ENCODE results near the gene CSPG4.
A peak's percentile ranks its signal among the peaks of the same experiment; 100 is the strongest.

Gene CSPG4

DNA sequence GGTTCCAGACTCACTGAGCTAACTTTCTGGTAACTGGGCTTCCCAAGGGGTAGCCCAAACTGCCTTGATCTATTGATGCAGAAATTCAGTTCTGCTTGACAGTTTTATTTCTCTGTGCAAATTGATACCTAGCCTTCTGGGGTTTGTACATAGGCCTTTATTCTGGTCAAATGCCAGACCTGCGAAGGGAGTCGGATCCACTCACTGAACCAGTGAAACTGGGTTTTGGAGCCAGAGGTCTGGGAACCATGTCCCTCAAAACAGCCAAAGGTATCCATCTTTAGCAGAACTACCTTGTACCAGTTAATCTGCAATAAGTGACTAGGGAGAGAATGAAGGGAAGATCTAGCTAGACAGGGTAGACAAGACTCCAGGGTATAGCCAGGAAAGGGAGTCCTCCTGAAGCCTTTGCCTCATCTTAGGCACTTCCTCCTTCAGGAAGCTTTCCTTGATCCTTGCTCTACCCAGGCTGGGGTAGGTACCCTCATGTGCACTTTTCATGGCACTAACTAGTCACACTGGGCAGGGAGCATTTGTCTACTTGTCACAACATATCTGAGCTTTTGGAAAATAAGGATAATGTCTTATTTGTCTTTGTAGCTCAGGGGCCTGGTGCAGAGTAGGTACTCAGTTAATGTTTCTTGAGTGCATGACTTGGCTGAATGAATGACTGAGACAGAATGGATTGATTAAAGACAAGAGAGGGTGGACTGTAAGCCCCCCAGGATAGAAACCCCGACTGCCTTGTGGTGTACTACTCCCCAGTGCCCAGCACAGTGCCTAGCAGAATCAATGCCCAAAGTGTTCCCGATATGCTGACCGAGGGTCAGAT, 66.3 kb downstream of the CSPG4 start:
- POLR2A ChIA-PET: interaction anchor here (1.6 to 1.7 kb wide), 2 partner anchors 20 to 138 kb away, joined by 3 to 7 read pairs; no protein-coding TSS in a partner anchor
- Histone ChIP-seq H3K36me3 (ENCODE audit: control insufficient read depth in 4 of 4, insufficient read depth in 4 of 4, low read length in 3 of 4) (peaks cover 0 to 5% (median 0%) of the 10 kb centered on the region in 4 experiments), H3K9me3 (ENCODE audit: control extremely low read depth in 1 of 5, control insufficient read depth in 4 of 5, insufficient read depth in 2 of 5, low read depth in 1 of 5, low read length in 4 of 5) (no peaks in the 10 kb centered on the region), H3K4me3 (ENCODE audit: control insufficient read depth in 1 of 7, extremely low read depth in 1 of 7, insufficient read depth in 4 of 7, low read depth in 2 of 7, low read length in 6 of 7) (peak overlapping the region; percentile 57 to 93 (median 76)), H3K27ac (ENCODE audit: insufficient read depth in 1 of 2, low read depth in 1 of 2, low read length in 2 of 2, poor library complexity in 1 of 2, severe bottlenecking in 2 of 2) (no peak overlapping the region), H3K27me3 (replicated peaks in 2 of 5; ENCODE audit: control insufficient read depth in 4 of 5, insufficient read depth in 5 of 5, low read length in 4 of 5) (peaks cover 0 to 6% (median 0%) of the 10 kb centered on the region in 5 experiments), H3K4me1 (ENCODE audit: control extremely low read depth in 1 of 4, control insufficient read depth in 4 of 4, insufficient read depth in 4 of 4, low read length in 3 of 4) (peaks cover 0 to 24% (median 22%) of the 10 kb centered on the region in 4 experiments)
- WGBS (ENCODE audit: insufficient coverage): 53% methylated on average over 5 of the region's 5 CpGs
- DNase-seq: no peak
- CTCF ChIA-PET: interaction anchor here (1.0 to 1.8 kb wide), 3 partner anchors 36 to 134 kb away, joined by 3 to 5 read pairs (median 3); no protein-coding TSS in a partner anchor

DNA sequence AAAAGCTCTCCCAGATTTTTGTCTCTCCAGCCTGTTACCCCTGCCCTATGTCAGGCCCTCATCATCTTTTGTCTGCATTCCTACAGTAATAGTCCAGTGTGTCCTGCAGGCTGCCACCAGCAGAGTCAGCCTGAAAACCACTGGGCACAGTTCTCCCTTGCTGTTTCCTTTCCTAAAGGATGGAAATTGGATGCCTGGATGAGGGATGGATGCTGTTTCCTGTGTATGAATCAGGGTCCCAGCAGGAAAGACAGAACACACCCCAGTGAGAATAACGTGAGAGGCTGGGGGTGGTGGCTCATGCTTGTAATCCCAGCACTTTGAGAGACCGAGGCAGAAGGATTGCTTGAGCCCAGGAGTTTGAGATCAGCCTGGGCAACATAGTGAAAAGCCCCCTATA, 68.3 kb downstream of the CSPG4 start:
- CTCF ChIA-PET: interaction anchor here (0.8 kb wide), 1 partner anchor 47 kb away, joined by 3 read pairs; no protein-coding TSS in a partner anchor
- POLR2A ChIA-PET: interaction anchor here (1.7 kb wide), 1 partner anchor 18 kb away, joined by 3 read pairs; no protein-coding TSS in a partner anchor
- Histone ChIP-seq H3K9me3 (ENCODE audit: control extremely low read depth in 1 of 5, control insufficient read depth in 4 of 5, insufficient read depth in 2 of 5, low read depth in 1 of 5, low read length in 4 of 5) (no peaks in the 10 kb centered on the region), H3K4me3 (ENCODE audit: control insufficient read depth in 1 of 7, extremely low read depth in 1 of 7, insufficient read depth in 4 of 7, low read depth in 2 of 7, low read length in 6 of 7) (no peak overlapping the region), H3K4me1 (ENCODE audit: control extremely low read depth in 1 of 4, control insufficient read depth in 4 of 4, insufficient read depth in 4 of 4, low read length in 3 of 4) (peaks cover 2 to 31% (median 26%) of the 10 kb centered on the region in 4 experiments), H3K27me3 (replicated peaks in 2 of 5; ENCODE audit: control insufficient read depth in 4 of 5, insufficient read depth in 5 of 5, low read length in 4 of 5) (peaks cover 0 to 6% (median 0%) of the 10 kb centered on the region in 5 experiments), H3K36me3 (ENCODE audit: control insufficient read depth in 4 of 4, insufficient read depth in 4 of 4, low read length in 3 of 4) (no peaks in the 10 kb centered on the region), H3K27ac (ENCODE audit: insufficient read depth in 1 of 2, low read depth in 1 of 2, low read length in 2 of 2, poor library complexity in 1 of 2, severe bottlenecking in 2 of 2) (no peak overlapping the region)
- DNase-seq: no peak
- WGBS (ENCODE audit: insufficient coverage): 100% methylated on average over 2 of the region's 2 CpGs

DNA sequence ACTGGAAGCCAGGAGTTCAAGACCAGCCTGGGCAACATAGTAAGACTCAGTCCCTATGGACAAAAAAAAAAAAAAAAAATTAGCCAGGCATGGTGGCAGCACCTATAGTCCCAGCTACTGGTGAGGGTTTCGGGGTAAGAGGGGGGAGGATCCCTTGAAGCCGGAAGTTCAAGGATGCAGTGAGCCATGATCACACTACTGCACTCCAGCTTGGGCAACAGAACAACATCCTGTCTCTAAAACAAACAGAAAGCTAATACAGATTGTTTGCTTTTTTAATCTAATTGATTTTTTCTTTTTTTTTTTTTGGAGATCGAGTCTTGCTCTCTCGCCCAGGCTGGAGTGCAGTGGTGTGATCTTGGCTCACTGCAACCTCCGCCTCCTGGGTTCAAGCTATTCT, 71.0 kb downstream of the CSPG4 start:
- Histone ChIP-seq H3K4me3 (ENCODE audit: control insufficient read depth in 1 of 7, extremely low read depth in 1 of 7, insufficient read depth in 4 of 7, low read depth in 2 of 7, low read length in 6 of 7) (no peak overlapping the region), H3K9me3 (ENCODE audit: control extremely low read depth in 1 of 5, control insufficient read depth in 4 of 5, insufficient read depth in 2 of 5, low read depth in 1 of 5, low read length in 4 of 5) (no peaks in the 10 kb centered on the region), H3K4me1 (ENCODE audit: control extremely low read depth in 1 of 4, control insufficient read depth in 4 of 4, insufficient read depth in 4 of 4, low read length in 3 of 4) (peaks cover 10 to 41% (median 28%) of the 10 kb centered on the region in 4 experiments), H3K36me3 (ENCODE audit: control insufficient read depth in 4 of 4, insufficient read depth in 4 of 4, low read length in 3 of 4) (peaks cover 0 to 13% (median 4%) of the 10 kb centered on the region in 4 experiments), H3K27me3 (replicated peaks in 2 of 5; ENCODE audit: control insufficient read depth in 4 of 5, insufficient read depth in 5 of 5, low read length in 4 of 5) (peaks cover 0 to 6% (median 0%) of the 10 kb centered on the region in 5 experiments), H3K27ac (ENCODE audit: insufficient read depth in 1 of 2, low read depth in 1 of 2, low read length in 2 of 2, poor library complexity in 1 of 2, severe bottlenecking in 2 of 2) (no peak overlapping the region)
- CTCF ChIA-PET: interaction anchor here (1.0 to 5.3 kb wide), 8 partner anchors 12 to 274 kb away, joined by 3 to 31 read pairs (median 4); partner anchors contain the start of gene SNUPN
- POLR2A ChIA-PET: interaction anchor here (3.5 kb wide), 1 partner anchor 15 kb away, joined by 17 read pairs; the partner anchor contains the start of gene SNUPN
- DNase-seq: peak in 2 of 3 donors; percentile 14 to 27
- 100% methylated on average over 1 of the region's 5 CpGs for WGBS (ENCODE audit: insufficient coverage)

DNA sequence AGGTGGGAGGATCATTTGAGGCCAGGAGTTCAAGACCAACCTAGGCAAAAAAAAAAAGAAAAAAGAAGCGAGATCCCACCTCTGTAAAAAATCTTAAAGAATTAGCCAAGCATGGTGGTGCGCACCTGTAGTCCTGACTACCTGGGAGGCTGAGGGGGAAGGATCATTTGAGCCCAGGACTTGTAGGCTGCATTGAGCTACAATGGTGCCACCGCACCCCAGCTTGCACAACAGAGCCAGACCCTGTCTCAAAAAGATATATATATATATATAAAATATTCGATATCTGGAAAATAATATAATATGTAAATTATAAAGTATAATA, 71.5 kb downstream of the CSPG4 start:
- Histone ChIP-seq H3K27ac (ENCODE audit: insufficient read depth in 1 of 2, low read depth in 1 of 2, low read length in 2 of 2, poor library complexity in 1 of 2, severe bottlenecking in 2 of 2) (peak overlapping the region in 1 of 2 experiments; percentile 86), H3K4me3 (ENCODE audit: control insufficient read depth in 1 of 7, extremely low read depth in 1 of 7, insufficient read depth in 4 of 7, low read depth in 2 of 7, low read length in 6 of 7) (peak overlapping the region in 2 of 7 experiments; percentile 98 to 99), H3K9me3 (ENCODE audit: control extremely low read depth in 1 of 5, control insufficient read depth in 4 of 5, insufficient read depth in 2 of 5, low read depth in 1 of 5, low read length in 4 of 5) (no peaks in the 10 kb centered on the region), H3K36me3 (ENCODE audit: control insufficient read depth in 4 of 4, insufficient read depth in 4 of 4, low read length in 3 of 4) (peaks cover 0 to 13% (median 4%) of the 10 kb centered on the region in 4 experiments), H3K4me1 (ENCODE audit: control extremely low read depth in 1 of 4, control insufficient read depth in 4 of 4, insufficient read depth in 4 of 4, low read length in 3 of 4) (peaks cover 10 to 37% (median 27%) of the 10 kb centered on the region in 4 experiments), H3K27me3 (replicated peaks in 2 of 5; ENCODE audit: control insufficient read depth in 4 of 5, insufficient read depth in 5 of 5, low read length in 4 of 5) (peaks cover 0 to 3% (median 0%) of the 10 kb centered on the region in 5 experiments)
- CTCF ChIA-PET: interaction anchor here (0.8 to 5.3 kb wide), 8 partner anchors 14 to 273 kb away, joined by 3 to 31 read pairs (median 4); partner anchors contain the start of genes PTPN9 and SNUPN
- DNase-seq: peak in 1 of 3 donors; percentile 67
- POLR2A ChIA-PET: interaction anchor here (1.4 to 3.5 kb wide), 2 partner anchors 15 to 187 kb away, joined by 4 to 17 read pairs; partner anchors contain the start of gene SNUPN
- 70% methylated on average over 2 of the region's 4 CpGs for WGBS (ENCODE audit: insufficient coverage)

DNA sequence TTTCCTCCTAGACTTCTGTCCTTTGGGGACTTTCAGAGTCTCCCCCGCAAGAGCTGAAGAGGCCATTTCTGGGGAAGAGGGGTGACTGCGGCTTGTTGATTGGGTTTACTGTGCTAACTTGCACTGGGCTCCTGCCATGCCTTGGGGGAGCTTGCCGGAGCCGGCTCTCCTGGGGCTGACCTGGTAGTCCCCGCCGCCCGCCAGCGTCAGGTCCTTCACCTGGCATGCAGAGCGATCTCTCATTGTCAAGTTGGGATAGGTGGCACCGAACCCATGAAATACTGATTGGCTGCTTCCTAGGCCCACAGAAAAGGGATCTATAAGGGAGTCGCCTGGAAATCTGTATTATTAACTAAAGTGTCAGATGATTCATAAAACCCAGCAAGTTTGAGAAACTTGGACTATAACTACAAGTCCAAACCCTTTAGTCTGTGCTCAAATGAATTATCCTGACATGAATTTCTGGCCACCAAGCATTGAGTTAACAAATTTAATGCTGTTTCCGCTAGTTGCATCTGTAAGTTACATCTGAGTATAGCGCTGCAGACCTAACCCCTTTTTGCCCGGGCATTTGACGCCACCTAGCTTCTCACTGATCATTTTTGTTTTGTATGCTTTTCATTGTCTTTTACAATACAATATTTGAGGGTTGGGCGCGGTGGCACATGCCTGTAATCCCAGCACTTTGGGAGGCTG, 72.0 kb downstream of the CSPG4 start:
- peaks cover 0 to 13% (median 4%) of the 10 kb centered on the region in 4 experiments for H3K36me3 ChIP-seq (ENCODE audit: control insufficient read depth in 4 of 4, insufficient read depth in 4 of 4, low read length in 3 of 4)
- WGBS (ENCODE audit: insufficient coverage): 0% methylated on average over 11 of the region's 17 CpGs
- peak overlapping the region; percentile 45 to 99 (median 84) for H3K4me3 ChIP-seq (ENCODE audit: control insufficient read depth in 1 of 7, extremely low read depth in 1 of 7, insufficient read depth in 4 of 7, low read depth in 2 of 7, low read length in 6 of 7)
- peak; percentile 80 to 89 (median 85) for DNase-seq
- peak overlapping the region; percentile 54 to 86 for H3K27ac ChIP-seq (ENCODE audit: insufficient read depth in 1 of 2, low read depth in 1 of 2, low read length in 2 of 2, poor library complexity in 1 of 2, severe bottlenecking in 2 of 2)
- no peaks in the 10 kb centered on the region for H3K9me3 ChIP-seq (ENCODE audit: control extremely low read depth in 1 of 5, control insufficient read depth in 4 of 5, insufficient read depth in 2 of 5, low read depth in 1 of 5, low read length in 4 of 5)
- H3K4me1 ChIP-seq (ENCODE audit: control extremely low read depth in 1 of 4, control insufficient read depth in 4 of 4, insufficient read depth in 4 of 4, low read length in 3 of 4): peaks cover 10 to 37% (median 27%) of the 10 kb centered on the region in 4 experiments
- ChIA-PET CTCF (interaction anchor here (0.8 to 5.3 kb wide), 14 partner anchors 11 to 273 kb away, joined by 3 to 31 read pairs (median 4); partner anchors contain the start of genes MAN2C1, PTPN9, SIN3A and SNUPN), POLR2A (interaction anchor here (1.4 to 3.5 kb wide), 2 partner anchors 14 to 187 kb away, joined by 4 to 17 read pairs; partner anchors contain the start of gene SNUPN)
- no peaks in the 10 kb centered on the region for H3K27me3 ChIP-seq (replicated peaks in 2 of 5; ENCODE audit: control insufficient read depth in 4 of 5, insufficient read depth in 5 of 5, low read length in 4 of 5)

DNA sequence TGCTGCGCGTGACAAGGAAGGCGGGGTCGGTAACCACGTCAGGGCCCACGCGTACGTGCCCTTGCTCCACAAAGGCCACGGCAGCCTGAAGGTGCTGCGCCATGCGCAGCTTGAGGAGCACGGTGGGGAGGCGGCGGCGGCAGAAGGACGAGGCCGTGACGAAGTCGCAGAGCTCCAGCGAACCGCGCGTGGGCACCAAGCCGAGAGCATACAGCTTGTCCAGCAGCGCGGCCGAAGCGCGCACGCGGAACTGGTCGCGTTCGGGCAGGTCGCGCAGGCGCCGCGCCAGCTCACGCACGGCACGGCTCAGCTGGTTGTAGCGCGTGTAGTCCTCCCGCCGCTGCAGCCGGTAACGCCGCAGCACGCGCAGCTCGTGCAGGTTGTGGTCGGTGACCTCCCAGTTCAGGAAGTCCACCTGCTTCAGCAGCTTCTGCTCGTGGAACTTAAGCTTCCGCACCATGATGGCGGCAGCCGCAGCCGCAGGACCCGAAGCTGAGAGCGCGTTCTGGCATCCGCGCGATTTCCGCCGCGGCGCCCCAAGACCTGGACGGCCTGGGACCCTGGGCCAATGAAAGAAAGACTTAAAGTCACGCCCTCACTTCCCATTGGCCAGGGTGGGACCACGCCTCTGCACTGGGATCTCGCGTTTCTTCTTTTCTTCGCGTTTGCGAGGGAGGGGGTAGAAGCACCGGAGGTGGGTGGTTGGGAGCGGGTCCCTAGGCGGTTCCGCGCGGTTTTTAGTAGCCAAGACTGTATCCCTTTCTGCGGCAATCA, 72.8 kb downstream of the CSPG4 start, which contains the start of gene IMP3:
Gene IMP3 (minus strand): TSS at position 516 of the 774 bp plus-strand sequence. CDS start 56 bp downstream, at position 460.
- under 1% methylated on average over 74 of the region's 83 CpGs for WGBS (ENCODE audit: insufficient coverage)
- ChIA-PET CTCF (interaction anchor here (0.8 to 5.3 kb wide), 15 partner anchors 10 to 272 kb away, joined by 3 to 31 read pairs (median 4); partner anchors contain the start of genes MAN2C1, PTPN9, SIN3A and SNUPN), POLR2A (interaction anchor here (0.9 to 3.5 kb wide), 3 partner anchors 14 to 186 kb away, joined by 4 to 17 read pairs (median 4); partner anchors contain the start of gene SNUPN)

More for the DNA sequence above, 72.8 kb downstream of the CSPG4 start, which contains the start of gene IMP3:
- H3K36me3 ChIP-seq (ENCODE audit: control insufficient read depth in 4 of 4, insufficient read depth in 4 of 4, low read length in 3 of 4): peaks cover 0 to 13% (median 4%) of the 10 kb centered on the region in 4 experiments
- H3K27me3 ChIP-seq (replicated peaks in 2 of 5; ENCODE audit: control insufficient read depth in 4 of 5, insufficient read depth in 5 of 5, low read length in 4 of 5): no peaks in the 10 kb centered on the region
- peaks cover 10 to 37% (median 27%) of the 10 kb centered on the region in 4 experiments for H3K4me1 ChIP-seq (ENCODE audit: control extremely low read depth in 1 of 4, control insufficient read depth in 4 of 4, insufficient read depth in 4 of 4, low read length in 3 of 4)
- H3K27ac ChIP-seq (ENCODE audit: insufficient read depth in 1 of 2, low read depth in 1 of 2, low read length in 2 of 2, poor library complexity in 1 of 2, severe bottlenecking in 2 of 2): peak within 1 kb of the TSS; percentile 54 to 86
- DNase-seq: peak; percentile 97 to 99 (median 99)
- H3K4me3 ChIP-seq (ENCODE audit: control insufficient read depth in 1 of 7, extremely low read depth in 1 of 7, insufficient read depth in 4 of 7, low read depth in 2 of 7, low read length in 6 of 7): peak within 1 kb of the TSS; percentile 77 to 99 (median 84)
- no peaks in the 10 kb centered on the region for H3K9me3 ChIP-seq (ENCODE audit: control extremely low read depth in 1 of 5, control insufficient read depth in 4 of 5, insufficient read depth in 2 of 5, low read depth in 1 of 5, low read length in 4 of 5)

Data from common myeloid progenitor, CD34-positive (primary cell).